ENCODE measurements around the gene CCNG2. TPM values are rescaled to one million over a fixed set of nuclear protein-coding genes. Genes with fewer than 3 reads are reported as not detected.

Gene CCNG2
- total RNA-seq, 1 experiment from 2014 or later: 34.1 TPM

DNA sequence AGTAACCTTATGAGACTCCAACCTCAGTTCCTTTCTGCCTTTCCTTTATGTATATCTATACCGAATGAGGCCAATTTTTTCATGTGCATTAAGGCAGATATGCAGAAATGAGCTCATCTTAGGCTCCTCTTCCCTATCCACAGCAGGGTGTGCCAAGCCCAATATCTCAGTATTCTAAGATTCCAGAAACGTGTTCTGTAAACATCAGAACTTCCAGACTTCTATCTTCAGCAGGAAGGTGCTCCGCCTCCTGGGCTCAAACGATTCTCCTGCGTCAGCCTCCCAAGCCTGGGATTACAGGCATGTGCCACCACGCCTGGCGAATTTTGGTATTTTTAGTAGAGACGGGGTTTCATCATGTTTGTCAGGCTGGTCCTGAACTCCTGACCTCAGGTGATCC is 31.0 kb upstream of the CCNG2 start:
- CTCF ChIA-PET: no interaction called here
- Histone ChIP-seq H3K4me1 (ENCODE audit: control insufficient read depth in 1 of 2, insufficient read depth in 2 of 2, low read length in 2 of 2) (no peaks in the 10 kb centered on the region), H2AFZ (ENCODE audit: low read depth, low read length, poor library complexity, severe bottlenecking) (no peak overlapping the region), H3K36me3 (ENCODE audit: control insufficient read depth in 1 of 2, insufficient read depth in 2 of 2, low read length in 2 of 2) (no peaks in the 10 kb centered on the region), H3K9ac (ENCODE audit: low read length) (no peak overlapping the region), H3K79me2 (ENCODE audit: insufficient read depth, low read length) (no peaks in the 10 kb centered on the region), H3K9me3 (ENCODE audit: control insufficient read depth in 1 of 2, insufficient read depth in 1 of 2, low read depth in 1 of 2, low read length in 2 of 2) (no peaks in the 10 kb centered on the region), H3K4me3 (replicated peaks in 1 of 2; ENCODE audit: low read depth in 1 of 2, low read length in 2 of 2) (no peak overlapping the region), H4K20me1 (ENCODE audit: insufficient read depth) (no peaks in the 10 kb centered on the region), H3K4me2 (ENCODE audit: low read length) (no peak overlapping the region), H3K9me2 (ENCODE audit: insufficient read depth) (no peaks in the 10 kb centered on the region), H3K27ac (ENCODE audit: low read depth, low read length) (no peak overlapping the region), H3K27me3 (ENCODE audit: insufficient read depth, low read length) (no peaks in the 10 kb centered on the region)
- RAD21 ChIA-PET (ENCODE audit: low non-redundant PET in 1 of 2, low total read pairs in 2 of 2, uncharacterized antibody in 2 of 2, unreplicated experiment in 2 of 2): no interaction called here
- TF ChIP-seq SP1 (IDR thresholded peaks at IDR 0.05; ENCODE audit: low read depth) (no peak), ZNF274 (IDR thresholded peaks at IDR 0.05; ENCODE audit: low read depth, low read length) (no peak), EGR1 (IDR thresholded peaks at IDR 0.05; ENCODE audit: low read depth) (no peak), EZH2phosphoT487 (IDR thresholded peaks at IDR 0.05; ENCODE audit: borderline replicate concordance) (no peak), CEBPB (IDR thresholded peaks at IDR 0.05; ENCODE audit: low read depth) (no peak), POLR2A (IDR thresholded peaks at IDR 0.05; ENCODE audit: borderline replicate concordance, extremely low read depth, insufficient read depth, insufficient read length) (no peak), ZFX (IDR thresholded peaks at IDR 0.05) (no peak), POLR2AphosphoS5 (IDR thresholded peaks at IDR 0.05; ENCODE audit: low read depth, low read length) (no peak), CBX3 (IDR thresholded peaks at IDR 0.05; ENCODE audit: low read depth) (no peak), SIN3A (IDR thresholded peaks at IDR 0.05; ENCODE audit: low read depth) (no peak)
- TF ChIP-seq, protein P1, sequence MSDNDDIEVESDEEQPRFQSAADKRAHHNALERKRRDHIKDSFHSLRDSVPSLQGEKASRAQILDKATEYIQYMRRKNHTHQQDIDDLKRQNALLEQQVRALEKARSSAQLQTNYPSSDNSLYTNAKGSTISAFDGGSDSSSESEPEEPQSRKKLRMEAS (IDR thresholded peaks at IDR 0.05): no peak
- TF ChIP-seq, protein P2, sequence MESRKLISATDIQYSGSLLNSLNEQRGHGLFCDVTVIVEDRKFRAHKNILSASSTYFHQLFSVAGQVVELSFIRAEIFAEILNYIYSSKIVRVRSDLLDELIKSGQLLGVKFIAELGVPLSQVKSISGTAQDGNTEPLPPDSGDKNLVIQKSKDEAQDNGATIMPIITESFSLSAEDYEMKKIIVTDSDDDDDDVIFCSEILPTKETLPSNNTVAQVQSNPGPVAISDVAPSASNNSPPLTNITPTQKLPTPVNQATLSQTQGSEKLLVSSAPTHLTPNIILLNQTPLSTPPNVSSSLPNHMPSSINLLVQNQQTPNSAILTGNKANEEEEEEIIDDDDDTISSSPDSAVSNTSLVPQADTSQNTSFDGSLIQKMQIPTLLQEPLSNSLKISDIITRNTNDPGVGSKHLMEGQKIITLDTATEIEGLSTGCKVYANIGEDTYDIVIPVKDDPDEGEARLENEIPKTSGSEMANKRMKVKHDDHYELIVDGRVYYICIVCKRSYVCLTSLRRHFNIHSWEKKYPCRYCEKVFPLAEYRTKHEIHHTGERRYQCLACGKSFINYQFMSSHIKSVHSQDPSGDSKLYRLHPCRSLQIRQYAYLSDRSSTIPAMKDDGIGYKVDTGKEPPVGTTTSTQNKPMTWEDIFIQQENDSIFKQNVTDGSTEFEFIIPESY (IDR thresholded peaks at IDR 0.05; ENCODE audit: extremely low read depth, insufficient replicate concordance, low read length): no peak
- intact Hi-C loops (cut with micrococcal nuclease): no loop called here
- DNase-seq (ENCODE audit: low read depth, low spot score) (no peak), ATAC-seq (no peak)
- BruUV-seq (replicated peaks): no TSS peak
- POLR2A ChIA-PET: interaction anchor here (1.2 kb wide), 1 partner anchor 49 kb away, joined by 3 read pairs; no protein-coding TSS in a partner anchor
